ENCODE measurements around the gene LEF1.

- TF ChIP-seq CEBPB (IDR thresholded peaks at IDR 0.05): no peak
- TF ChIP-seq TEAD4 (IDR thresholded peaks at IDR 0.05): no peak
- TF ChIP-seq, protein P1, sequence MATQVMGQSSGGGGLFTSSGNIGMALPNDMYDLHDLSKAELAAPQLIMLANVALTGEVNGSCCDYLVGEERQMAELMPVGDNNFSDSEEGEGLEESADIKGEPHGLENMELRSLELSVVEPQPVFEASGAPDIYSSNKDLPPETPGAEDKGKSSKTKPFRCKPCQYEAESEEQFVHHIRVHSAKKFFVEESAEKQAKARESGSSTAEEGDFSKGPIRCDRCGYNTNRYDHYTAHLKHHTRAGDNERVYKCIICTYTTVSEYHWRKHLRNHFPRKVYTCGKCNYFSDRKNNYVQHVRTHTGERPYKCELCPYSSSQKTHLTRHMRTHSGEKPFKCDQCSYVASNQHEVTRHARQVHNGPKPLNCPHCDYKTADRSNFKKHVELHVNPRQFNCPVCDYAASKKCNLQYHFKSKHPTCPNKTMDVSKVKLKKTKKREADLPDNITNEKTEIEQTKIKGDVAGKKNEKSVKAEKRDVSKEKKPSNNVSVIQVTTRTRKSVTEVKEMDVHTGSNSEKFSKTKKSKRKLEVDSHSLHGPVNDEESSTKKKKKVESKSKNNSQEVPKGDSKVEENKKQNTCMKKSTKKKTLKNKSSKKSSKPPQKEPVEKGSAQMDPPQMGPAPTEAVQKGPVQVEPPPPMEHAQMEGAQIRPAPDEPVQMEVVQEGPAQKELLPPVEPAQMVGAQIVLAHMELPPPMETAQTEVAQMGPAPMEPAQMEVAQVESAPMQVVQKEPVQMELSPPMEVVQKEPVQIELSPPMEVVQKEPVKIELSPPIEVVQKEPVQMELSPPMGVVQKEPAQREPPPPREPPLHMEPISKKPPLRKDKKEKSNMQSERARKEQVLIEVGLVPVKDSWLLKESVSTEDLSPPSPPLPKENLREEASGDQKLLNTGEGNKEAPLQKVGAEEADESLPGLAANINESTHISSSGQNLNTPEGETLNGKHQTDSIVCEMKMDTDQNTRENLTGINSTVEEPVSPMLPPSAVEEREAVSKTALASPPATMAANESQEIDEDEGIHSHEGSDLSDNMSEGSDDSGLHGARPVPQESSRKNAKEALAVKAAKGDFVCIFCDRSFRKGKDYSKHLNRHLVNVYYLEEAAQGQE (IDR thresholded peaks at IDR 0.05; ENCODE audit: low read depth): no peak
- no peak for TF ChIP-seq FOXM1 (IDR thresholded peaks at IDR 0.05; ENCODE audit: borderline replicate concordance, low read depth)
- TF ChIP-seq EP300 (IDR thresholded peaks at IDR 0.05; ENCODE audit: borderline replicate concordance): no peak
- no peak for TF ChIP-seq MAX (IDR thresholded peaks at IDR 0.05)
- TF ChIP-seq TAF1 (IDR thresholded peaks at IDR 0.05; ENCODE audit: low read depth): no peak
These were observed 115.5 kb downstream of the LEF1 start for GRCh38 chr4:108053251-108053711.
